PC-9 (cell line): ENCODE data around the gene HNRNPAB. TPM values are rescaled to one million over a fixed set of nuclear protein-coding genes. Genes with fewer than 3 reads are reported as not detected.

Source experiments
- BruUV-seq: library from RNA; stranded (reverse); fragments of 400-500 nt; replicated peaks from 2 replicates; lab custom pipeline; 2021; lab: Mats Ljungman, UMichigan
- CTCF ChIA-PET: fragments of 300-600 bp; sonication (Branson Sonifier 250); formaldehyde crosslinking; loops from one replicate; lab custom pipeline; 2022; ENCODE audit warnings: antibody characterized with exemption; lab: Charles Lee
- POLR2A ChIA-PET: fragments of 300-600 bp; sonication (Branson Sonifier 250); formaldehyde crosslinking; loops from one replicate; lab custom pipeline; 2022; ENCODE audit warnings: antibody characterized with exemption; ENCODE audit not compliant: unreplicated experiment; lab: Charles Lee
- DNase-seq, 2 experiments: peaks; one replicate each; pipeline versions ENCODE4 v3.0.0 to v3.0.0-alpha.2; 2015 to 2022; ENCODE audit warnings: mixed read lengths in 1 of 2
- H2AFZ ChIP-seq: fragments of 200-600 bp; sonication (generic); 2 replicates; pipeline ENCODE4 v1.8.1; 2017; ENCODE audit warnings: antibody characterized with exemption
- H3F3A ChIP-seq: fragments of 200-600 bp; sonication (generic); 2 replicates; pipeline ENCODE4 v1.8.1; 2017; ENCODE audit warnings: antibody characterized with exemption, mild to moderate bottlenecking, low read depth; ENCODE audit not compliant: insufficient read depth
- H3K27ac ChIP-seq: fragments of 200-600 bp; sonication (generic); 2 replicates; pipeline ENCODE4 v1.6.1; 2016; ENCODE audit warnings: mixed run types
- H3K27me3 ChIP-seq: fragments of 200-600 bp; sonication (generic); 2 replicates; pipeline ENCODE4 v1.6.1; 2016; ENCODE audit warnings: low read depth, mixed run types; ENCODE audit not compliant: insufficient read depth
- H3K36me3 ChIP-seq: fragments of 200-600 bp; sonication (generic); 2 replicates; pipeline ENCODE4 v1.6.1; 2016; ENCODE audit warnings: low read depth, mixed run types
- H3K4me1 ChIP-seq: fragments of 200-600 bp; sonication (generic); replicated peaks from 2 replicates; pipeline ENCODE4 v1.6.1; 2016; ENCODE audit warnings: mixed run types; ENCODE audit not compliant: insufficient read depth
- H3K4me2 ChIP-seq: fragments of 200-600 bp; sonication (generic); 2 replicates; pipeline ENCODE4 v1.6.1; 2017; ENCODE audit warnings: mixed run types
- H3K4me3 ChIP-seq: fragments of 200-600 bp; sonication (generic); 2 replicates; pipeline ENCODE4 v1.6.1; 2016; ENCODE audit warnings: mixed run types
- H3K79me2 ChIP-seq: fragments of 200-600 bp; sonication (generic); 2 replicates; pipeline ENCODE4 v1.6.1; 2017; ENCODE audit warnings: low read depth, mixed run types
- H3K9me2 ChIP-seq: fragments of 200-600 bp; sonication (generic); 2 replicates; pipeline ENCODE4 v1.8.1; 2017; ENCODE audit warnings: mild to moderate bottlenecking; ENCODE audit not compliant: insufficient read depth
- H3K9me3 ChIP-seq: fragments of 200-600 bp; sonication (generic); 2 replicates; pipeline ENCODE4 v1.8.1; 2016; ENCODE audit warnings: low read depth; ENCODE audit not compliant: insufficient read depth
- H4K20me1 ChIP-seq: fragments of 200-600 bp; sonication (generic); 2 replicates; pipeline ENCODE4 v1.8.1; 2017; ENCODE audit not compliant: insufficient read depth
- EZH2 ChIP-seq: fragments of 200-600 bp; sonication (generic); IDR thresholded peaks from 2 replicates; pipeline ENCODE4 v1.8.0; 2017; ENCODE audit warnings: antibody characterized with exemption, low read depth
- intact Hi-C: fragments of 100-400 bp; cut with micrococcal nuclease; formaldehyde crosslinking; loops from one replicate; pipeline ENCODE4 v1.10.0; 2022; ENCODE audit not compliant: unreplicated experiment
- total RNA-seq: library from RNA; stranded (reverse); gene quantifications from 2 replicates; pipeline ENCODE4 v1.2.3, GENCODE V29; 2021
- TF ChIP-seq, protein P1 (sequence below): fragments of 200-600 bp; sonication (generic); conservative IDR thresholded peaks from 2 replicates; pipeline ENCODE4 v1.6.1; 2017; ENCODE audit warnings: mixed run types, antibody characterized with exemption, mild to moderate bottlenecking, moderate library complexity

HNRNPAB gene
- total RNA-seq, 1 experiment from 2014 or later: 193 TPM

DNA sequence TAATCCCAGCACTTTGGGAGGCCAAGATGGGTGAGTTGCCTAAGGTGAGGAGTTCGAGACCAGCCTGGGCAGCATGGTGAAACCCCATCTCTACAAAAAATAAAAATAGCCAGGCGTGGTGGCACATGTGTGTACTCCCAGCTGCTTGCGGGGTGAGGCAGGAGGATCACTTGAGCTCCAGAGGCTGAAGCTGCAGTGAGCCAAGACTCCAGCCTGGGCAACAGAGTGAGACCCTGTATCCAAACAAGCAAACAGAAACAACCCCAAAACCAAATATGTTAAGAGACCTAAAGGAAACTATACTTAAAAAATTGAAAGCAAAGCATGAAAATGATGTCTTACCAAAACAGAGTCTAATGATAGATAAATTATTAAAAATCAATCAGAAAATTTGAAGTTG lies 12.4 kb downstream of the HNRNPAB start:
- Histone ChIP-seq H3F3A (peaks cover 71% of the 10 kb centered on the region), H3K4me2 (no peak overlapping the region), H3K27me3 (no peaks in the 10 kb centered on the region), H3K4me3 (no peak overlapping the region), H3K9me2 (no peaks in the 10 kb centered on the region), H3K79me2 (no peaks in the 10 kb centered on the region), H3K27ac (no peak overlapping the region), H2AFZ (no peak overlapping the region), H3K36me3 (peaks cover 10% of the 10 kb centered on the region), H3K9me3 (no peaks in the 10 kb centered on the region), H3K4me1 (no peaks in the 10 kb centered on the region), H4K20me1 (peaks cover 42% of the 10 kb centered on the region)
- TF ChIP-seq, protein P1, sequence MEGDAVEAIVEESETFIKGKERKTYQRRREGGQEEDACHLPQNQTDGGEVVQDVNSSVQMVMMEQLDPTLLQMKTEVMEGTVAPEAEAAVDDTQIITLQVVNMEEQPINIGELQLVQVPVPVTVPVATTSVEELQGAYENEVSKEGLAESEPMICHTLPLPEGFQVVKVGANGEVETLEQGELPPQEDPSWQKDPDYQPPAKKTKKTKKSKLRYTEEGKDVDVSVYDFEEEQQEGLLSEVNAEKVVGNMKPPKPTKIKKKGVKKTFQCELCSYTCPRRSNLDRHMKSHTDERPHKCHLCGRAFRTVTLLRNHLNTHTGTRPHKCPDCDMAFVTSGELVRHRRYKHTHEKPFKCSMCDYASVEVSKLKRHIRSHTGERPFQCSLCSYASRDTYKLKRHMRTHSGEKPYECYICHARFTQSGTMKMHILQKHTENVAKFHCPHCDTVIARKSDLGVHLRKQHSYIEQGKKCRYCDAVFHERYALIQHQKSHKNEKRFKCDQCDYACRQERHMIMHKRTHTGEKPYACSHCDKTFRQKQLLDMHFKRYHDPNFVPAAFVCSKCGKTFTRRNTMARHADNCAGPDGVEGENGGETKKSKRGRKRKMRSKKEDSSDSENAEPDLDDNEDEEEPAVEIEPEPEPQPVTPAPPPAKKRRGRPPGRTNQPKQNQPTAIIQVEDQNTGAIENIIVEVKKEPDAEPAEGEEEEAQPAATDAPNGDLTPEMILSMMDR: no peak
- no peak for TF ChIP-seq EZH2
- ChIA-PET CTCF (no interaction called here), POLR2A (interaction anchor here (0.6 kb wide), 1 partner anchor 667 kb away, joined by 4 read pairs; no protein-coding TSS in a partner anchor)
- intact Hi-C loops: no loop called here
- DNase-seq: no peak
- BruUV-seq: no TSS peak

DNA sequence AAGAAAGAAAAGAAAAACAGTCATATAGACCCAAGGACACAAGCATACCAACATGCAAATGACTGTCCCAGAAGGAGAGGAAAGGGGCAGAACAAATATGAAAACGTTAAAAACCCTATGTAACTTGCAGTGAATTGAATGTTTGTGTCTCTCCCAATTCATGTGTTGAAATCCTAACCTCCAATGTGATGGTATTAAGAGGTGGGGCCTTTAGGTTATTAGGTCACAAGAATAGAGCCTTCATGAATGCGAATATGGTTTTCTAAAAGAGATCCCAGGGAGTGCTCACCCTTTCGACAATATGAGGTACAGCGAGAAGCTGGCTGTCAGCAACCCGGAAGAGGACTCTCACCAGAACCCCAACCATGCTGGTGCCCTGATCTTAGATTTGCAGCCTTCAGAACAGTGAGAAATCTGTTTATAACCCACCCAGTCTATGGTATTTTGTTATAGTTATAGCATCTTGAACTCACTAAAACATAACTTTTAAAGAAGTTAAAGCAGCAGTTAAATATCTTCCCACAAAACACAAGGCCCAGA lies 14.0 kb downstream of the HNRNPAB start:
- Histone ChIP-seq H3K27me3 (no peaks in the 10 kb centered on the region), H3K27ac (no peak overlapping the region), H3K4me1 (no peaks in the 10 kb centered on the region), H3K4me2 (no peak overlapping the region), H3K4me3 (no peak overlapping the region), H3K9me3 (no peaks in the 10 kb centered on the region), H3K79me2 (no peaks in the 10 kb centered on the region), H3K36me3 (peaks cover 5% of the 10 kb centered on the region; the same call in 1 of the 2 replicates), H3F3A (peaks cover 62% of the 10 kb centered on the region), H3K9me2 (no peaks in the 10 kb centered on the region), H4K20me1 (peaks cover 34% of the 10 kb centered on the region), H2AFZ (no peak overlapping the region)
- ChIA-PET POLR2A (no interaction called here), CTCF (no interaction called here)
- TF ChIP-seq EZH2: no peak
- no TSS peak for BruUV-seq
- intact Hi-C loops: no loop called here
- DNase-seq: no peak

DNA sequence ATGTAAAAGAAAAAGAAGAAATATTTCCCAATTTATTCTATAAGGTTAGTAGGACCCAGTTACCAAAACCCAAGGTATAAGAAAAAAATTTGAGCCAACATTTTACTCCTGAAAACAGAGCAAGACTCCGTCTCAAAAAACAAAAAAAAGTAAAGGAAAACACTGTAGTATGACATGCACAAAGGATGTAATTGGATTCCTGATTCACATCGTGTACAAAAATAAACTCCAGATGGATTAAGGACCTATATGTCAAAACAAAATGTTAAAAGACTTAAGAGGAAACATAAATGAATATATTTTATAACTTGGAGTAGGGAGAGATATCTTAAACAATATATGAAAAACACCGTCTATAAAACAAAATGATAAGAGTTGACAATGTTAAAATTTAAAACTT lies 14.5 kb downstream of the HNRNPAB start:
- H3K4me3 ChIP-seq: no peak overlapping the region
- H3K79me2 ChIP-seq: no peaks in the 10 kb centered on the region
- H3K27ac ChIP-seq: no peak overlapping the region
- no peaks in the 10 kb centered on the region for H3K27me3 ChIP-seq
- ChIA-PET CTCF (no interaction called here), POLR2A (no interaction called here)
- H2AFZ ChIP-seq: no peak overlapping the region
- peaks cover 57% of the 10 kb centered on the region for H3F3A ChIP-seq
- intact Hi-C loops: no loop called here
- DNase-seq: no peak
- H3K9me2 ChIP-seq: no peaks in the 10 kb centered on the region
- H4K20me1 ChIP-seq: peaks cover 32% of the 10 kb centered on the region
- H3K36me3 ChIP-seq: peaks cover 5% of the 10 kb centered on the region; the same call in 1 of the 2 replicates
- BruUV-seq: no TSS peak
- TF ChIP-seq, protein P1: no peak
- TF ChIP-seq EZH2: no peak
- H3K4me1 ChIP-seq: no peaks in the 10 kb centered on the region
- no peak overlapping the region for H3K4me2 ChIP-seq
- H3K9me3 ChIP-seq: no peaks in the 10 kb centered on the region

DNA sequence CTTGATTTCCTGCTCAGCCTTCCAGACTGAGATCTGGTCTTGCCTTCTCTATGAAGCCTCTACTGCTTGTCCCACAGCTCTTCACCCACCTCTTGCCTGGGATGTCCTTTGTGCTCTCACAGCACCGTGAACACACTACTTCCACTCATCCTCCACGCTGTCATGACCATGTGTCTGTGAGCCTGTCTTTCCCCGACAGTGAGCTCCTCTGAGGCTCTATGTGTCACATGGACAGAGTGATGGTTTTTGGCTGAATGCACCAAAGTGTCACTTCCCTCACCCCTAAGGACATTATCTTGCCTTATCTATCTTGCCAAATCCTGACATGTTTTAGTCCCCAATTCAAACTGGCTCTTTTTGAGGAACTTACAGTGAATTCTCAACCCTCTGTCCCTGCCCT lies 16.9 kb downstream of the HNRNPAB start:
- no peak overlapping the region for H3K4me3 ChIP-seq
- H3K4me1 ChIP-seq: no peaks in the 10 kb centered on the region
- H3K79me2 ChIP-seq: no peaks in the 10 kb centered on the region
- no peak overlapping the region for H3K27ac ChIP-seq
- H3K9me2 ChIP-seq: no peaks in the 10 kb centered on the region
- POLR2A ChIA-PET: no interaction called here
- no peak overlapping the region for H3K4me2 ChIP-seq
- no peak overlapping the region for H2AFZ ChIP-seq
- peaks cover 18% of the 10 kb centered on the region for H4K20me1 ChIP-seq
- no TSS peak for BruUV-seq
- intact Hi-C loops: no loop called here
- H3F3A ChIP-seq: peaks cover 38% of the 10 kb centered on the region
- CTCF ChIA-PET: no interaction called here
- no peaks in the 10 kb centered on the region for H3K27me3 ChIP-seq
- TF ChIP-seq, protein P1: no peak
- no peak for TF ChIP-seq EZH2
- peaks cover 5% of the 10 kb centered on the region for H3K36me3 ChIP-seq
- DNase-seq: no peak
- H3K9me3 ChIP-seq: no peaks in the 10 kb centered on the region
